LHCN-M2 (cell line): Measurements from ENCODE around the gene WDR49. TPM values are rescaled to one million over a fixed set of nuclear protein-coding genes. Genes with fewer than 3 reads are reported as not detected.

Experiments
- total RNA-seq: library from RNA; depleted of rRNA; stranded (reverse); fragments of >200 nt; gene quantifications from 2 replicates; pipeline ENCODE4 v1.2.3, GENCODE V29; 2014; rRNA removed

Gene WDR49
- total RNA-seq, 1 experiment from 2014 or later: not detected

Other genes starting within 250 kb of the WDR49 start
- not detected in 2 replicates for gene SERPINI2, start 179.9 kb downstream of the WDR49 start, total RNA-seq
- 55.9 and 58.8 TPM in 2 replicates for gene PDCD10, start 81.0 kb upstream of the WDR49 start, total RNA-seq
- gene SERPINI1, start 81.8 kb upstream of the WDR49 start, total RNA-seq: 1.2 and 1.9 TPM in 2 replicates